Activated naive CD4-positive, alpha-beta T cell treated with anti-CD3 and anti-CD28 coated beads, Interleukin-2, amount 50 U/mL, for 16 hours (primary cell): ENCODE data around the gene TIMM50.
A peak's percentile ranks its signal among the peaks of the same experiment; 100 is the strongest.
"Not testable (repeated sequence)": the region's sequence is repeated elsewhere in the genome, so short reads cannot be mapped to it uniquely, and the experiment has no call there.

Source experiments
- DNase-seq: peaks from one replicate; pipeline ENCODE4 v3.0.0-alpha.2; 2020

TIMM50 gene

DNA sequence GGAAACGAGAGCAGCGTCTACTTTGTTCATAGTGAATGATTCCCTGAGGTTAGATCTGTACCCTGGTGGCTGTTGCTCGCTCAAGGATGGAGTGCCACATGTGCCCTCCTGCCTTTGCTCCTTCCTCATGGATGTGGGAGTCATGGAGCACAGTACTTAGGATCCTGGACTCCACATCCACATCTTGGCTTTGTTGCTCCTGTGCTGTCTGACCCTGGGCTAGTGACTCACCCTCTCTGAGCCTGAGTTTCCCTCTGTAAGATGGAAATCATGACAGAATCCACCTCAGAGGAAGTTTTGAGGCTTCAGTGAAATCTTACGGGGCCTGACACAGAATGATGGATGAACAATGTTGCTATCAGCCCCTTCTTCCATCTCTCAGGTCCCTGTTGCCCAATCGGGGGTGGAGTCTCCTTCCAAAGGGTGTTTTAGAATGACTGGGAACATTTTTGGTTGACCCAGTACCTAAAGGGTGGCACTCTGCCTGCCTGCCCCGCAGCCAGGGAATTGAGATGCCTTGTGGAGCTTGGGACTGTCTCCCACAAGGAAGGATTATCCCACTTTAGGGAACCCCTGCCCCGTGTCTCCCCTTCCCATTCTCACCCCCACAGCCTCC lies 9.8 kb upstream of the TIMM50 start:
- no peak for DNase-seq

- no peak for DNase-seq
Measured at GRCh38 chr19:39471756-39472536, 8.7 kb upstream of the TIMM50 start.

DNA sequence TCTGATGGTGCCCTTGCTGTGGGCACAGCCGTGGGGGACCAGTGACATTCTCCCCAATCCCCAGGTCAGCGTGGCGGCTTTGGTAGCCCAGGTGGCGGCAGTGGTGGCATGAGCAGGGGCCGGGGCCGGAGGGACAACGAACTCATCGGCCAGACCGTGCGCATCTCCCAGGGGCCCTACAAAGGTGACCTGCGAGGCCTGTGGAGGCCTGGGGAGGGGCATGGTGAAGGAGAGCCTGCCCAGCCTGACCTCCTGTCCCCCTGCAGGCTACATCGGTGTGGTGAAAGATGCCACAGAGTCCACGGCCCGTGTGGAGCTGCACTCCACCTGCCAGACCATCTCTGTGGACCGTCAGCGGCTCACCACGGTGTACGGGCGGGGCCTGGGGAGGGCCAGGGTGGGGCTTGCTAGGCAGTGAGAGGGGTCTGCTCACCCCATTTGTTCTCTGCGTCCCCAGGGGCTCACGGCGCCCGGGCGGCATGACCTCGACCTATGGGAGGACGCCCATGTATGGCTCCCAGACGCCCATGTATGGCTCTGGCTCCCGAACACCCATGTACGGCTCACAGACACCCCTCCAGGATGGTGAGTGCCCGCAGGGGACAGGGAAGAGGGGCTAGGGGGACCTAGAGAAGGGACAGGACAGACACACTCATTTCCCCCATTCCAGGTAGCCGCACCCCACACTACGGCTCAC lies 7.7 kb upstream of the TIMM50 start:
- no peak for DNase-seq

GRCh38 chr19:39473443-39473960 lies 7.1 kb upstream of the TIMM50 start:
- no peak for DNase-seq

DNA sequence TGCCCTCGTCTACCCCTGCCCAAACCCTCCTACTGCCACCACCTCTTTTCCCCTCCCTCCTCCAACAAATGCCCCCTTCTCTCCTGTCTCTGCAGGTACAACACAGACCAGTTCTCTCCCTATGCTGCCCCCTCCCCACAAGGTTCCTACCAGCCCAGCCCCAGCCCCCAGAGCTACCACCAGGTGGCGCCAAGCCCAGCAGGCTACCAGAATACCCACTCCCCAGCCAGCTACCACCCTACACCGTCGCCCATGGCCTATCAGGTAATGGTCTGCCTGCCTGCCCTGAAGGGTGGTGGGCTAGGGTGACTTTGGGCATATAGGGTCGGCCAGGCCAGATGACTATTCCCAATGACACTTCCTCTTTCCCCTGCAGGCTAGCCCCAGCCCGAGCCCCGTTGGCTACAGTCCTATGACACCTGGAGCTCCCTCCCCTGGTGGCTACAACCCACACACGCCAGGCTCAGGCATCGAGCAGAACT lies 6.5 kb upstream of the TIMM50 start:
- DNase-seq: peak; percentile 82

DNA sequence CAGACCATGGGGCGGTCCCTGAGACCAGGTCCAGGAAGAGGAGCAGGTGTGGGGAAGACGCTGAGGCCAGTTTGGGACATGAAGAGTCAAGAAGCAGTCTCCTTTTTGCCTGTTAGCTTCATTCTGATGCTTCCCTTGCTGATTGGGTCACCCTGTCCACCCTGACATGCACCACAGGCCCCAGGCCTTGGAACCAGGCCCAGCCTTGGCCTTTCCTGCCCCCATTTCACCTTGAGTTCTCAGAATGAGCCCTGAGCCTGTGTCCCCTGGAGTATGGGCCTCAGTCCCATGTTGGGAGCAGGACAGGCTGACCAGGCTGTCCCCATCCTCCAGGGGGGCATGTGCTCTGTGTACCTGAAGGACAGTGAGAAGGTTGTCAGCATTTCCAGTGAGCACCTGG lies 4.9 kb upstream of the TIMM50 start:
- DNase-seq: no peak

- DNase-seq: not testable (repeated sequence)
Measured at GRCh38 chr19:39479319-39479801, 1.3 kb upstream of the TIMM50 start.

GRCh38 chr19:39479916-39480315 lies 722 bp upstream of the TIMM50 start:
- no peak for DNase-seq

DNA sequence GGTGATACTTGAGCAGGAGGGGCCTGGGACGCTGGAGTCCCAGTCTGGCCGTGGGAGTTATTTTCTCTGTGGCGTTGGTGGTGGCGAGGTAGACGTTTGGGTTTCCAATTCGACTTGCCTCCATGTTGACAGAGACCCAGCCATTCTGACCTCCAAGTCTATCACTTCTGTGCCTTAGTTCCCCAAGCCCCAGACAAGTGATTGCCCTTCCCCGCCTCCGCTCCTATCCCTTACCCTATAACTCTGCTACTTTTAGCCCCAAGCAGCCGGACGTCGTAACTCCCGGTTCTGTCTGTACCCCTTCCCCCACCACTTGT lies 549 bp downstream of the TIMM50 start:
- DNase-seq: no peak

DNA sequence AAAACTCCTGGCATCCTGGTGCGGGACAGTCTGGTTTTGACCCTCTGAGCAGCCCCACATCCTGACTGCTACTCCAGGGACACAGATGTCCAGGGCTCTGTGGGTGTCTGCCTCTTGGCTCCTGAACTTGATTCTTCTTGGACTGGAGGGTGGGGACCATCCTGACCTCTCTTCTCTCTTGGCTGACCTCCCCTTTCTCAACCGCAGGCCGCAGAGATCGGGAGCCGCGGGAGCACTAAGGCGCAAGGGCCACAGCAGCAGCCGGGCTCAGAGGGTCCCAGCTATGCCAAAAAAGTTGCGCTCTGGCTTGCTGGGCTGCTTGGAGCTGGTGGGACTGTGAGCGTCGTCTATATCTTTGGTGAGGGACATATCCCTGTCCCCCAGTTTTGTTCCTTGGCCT lies 1.0 kb downstream of the TIMM50 start:
- DNase-seq: no peak

DNA sequence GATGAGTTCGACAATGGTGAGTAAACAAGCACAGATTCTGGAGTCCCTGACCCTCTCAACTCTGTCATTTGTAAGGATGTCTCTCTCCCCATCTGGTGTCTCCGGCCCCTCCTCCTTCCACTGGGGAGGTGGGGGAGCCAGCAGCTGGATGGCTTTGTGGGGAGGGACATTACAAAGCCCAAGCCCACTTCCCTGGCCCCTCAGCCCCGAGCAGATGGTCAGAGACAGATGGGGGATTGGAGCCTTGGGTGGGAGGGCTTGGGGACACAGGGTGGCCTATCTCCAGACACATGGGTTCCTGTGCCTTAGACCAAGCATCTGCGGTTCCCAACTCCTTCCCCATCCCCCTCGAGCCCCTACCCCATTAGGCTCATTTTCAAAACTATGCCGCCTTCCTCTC lies 2.5 kb downstream of the TIMM50 start:
- DNase-seq: no peak

- DNase-seq: no peak
Measured at GRCh38 chr19:39489756-39490155, 9.1 kb downstream of the TIMM50 start.

DNA sequence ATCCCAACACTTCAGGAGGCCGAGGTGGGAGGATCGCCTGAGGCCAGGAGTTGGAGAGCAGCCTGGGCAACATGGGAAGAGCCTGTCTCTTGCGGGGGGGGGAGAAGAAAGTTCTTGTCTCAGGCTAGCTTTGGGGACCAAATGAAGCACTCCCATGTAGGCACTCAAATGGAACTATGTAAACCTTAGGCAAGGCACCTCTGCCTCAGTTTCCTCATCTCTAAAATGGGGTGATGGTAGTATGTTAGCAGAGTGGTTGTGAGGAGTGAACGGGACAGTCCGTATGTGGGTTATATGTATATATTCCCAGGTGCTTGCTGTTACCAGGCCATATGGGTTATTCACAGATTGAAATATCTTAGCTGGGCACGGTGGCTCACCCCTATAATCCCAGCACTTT lies 11.6 kb downstream of the TIMM50 start:
- DNase-seq: no peak

- DNase-seq: no peak
Measured at GRCh38 chr19:39492788-39493187, 12.2 kb downstream of the TIMM50 start.

DNA sequence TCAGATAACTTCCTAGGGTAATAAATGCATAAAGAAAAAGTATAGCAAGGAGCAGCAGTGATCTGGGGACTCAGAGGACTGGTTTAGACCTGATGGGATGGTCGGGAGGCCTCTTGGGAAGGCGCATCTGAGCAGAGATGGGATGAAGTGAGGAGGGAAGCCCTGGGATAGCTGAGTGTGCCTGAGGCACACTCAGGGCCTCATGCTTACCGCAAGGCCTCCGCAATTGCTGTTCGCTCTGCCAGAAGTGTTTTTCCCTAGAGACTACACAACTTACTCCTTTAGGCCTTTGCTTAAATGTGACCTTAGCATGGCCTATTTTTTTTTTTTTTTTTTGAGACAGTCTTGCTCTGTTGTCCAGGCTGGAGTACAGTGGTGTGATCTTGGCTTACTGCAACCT lies 14.0 kb downstream of the TIMM50 start:
- no peak for DNase-seq

GRCh38 chr19:39496063-39496462 lies 15.4 kb downstream of the TIMM50 start:
- DNase-seq: no peak

DNA sequence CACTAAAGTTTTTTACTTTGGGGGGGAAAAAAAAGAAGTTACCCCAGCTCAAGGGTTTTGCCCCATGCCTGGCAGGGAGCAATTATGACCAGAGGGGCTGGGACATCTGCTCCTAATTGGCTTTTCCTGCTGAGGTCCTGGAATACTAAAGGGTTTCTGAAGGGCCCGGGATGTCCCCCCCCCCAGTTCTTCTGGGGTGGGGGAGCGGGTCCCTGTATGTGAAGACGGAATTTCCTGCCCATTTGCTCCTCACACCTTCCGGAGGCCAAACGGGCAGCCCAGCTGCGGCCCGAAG lies 17.0 kb downstream of the TIMM50 start:
- no peak for DNase-seq

GRCh38 chr19:39497996-39498797 lies 17.6 kb downstream of the TIMM50 start:
- DNase-seq: no peak

DNA sequence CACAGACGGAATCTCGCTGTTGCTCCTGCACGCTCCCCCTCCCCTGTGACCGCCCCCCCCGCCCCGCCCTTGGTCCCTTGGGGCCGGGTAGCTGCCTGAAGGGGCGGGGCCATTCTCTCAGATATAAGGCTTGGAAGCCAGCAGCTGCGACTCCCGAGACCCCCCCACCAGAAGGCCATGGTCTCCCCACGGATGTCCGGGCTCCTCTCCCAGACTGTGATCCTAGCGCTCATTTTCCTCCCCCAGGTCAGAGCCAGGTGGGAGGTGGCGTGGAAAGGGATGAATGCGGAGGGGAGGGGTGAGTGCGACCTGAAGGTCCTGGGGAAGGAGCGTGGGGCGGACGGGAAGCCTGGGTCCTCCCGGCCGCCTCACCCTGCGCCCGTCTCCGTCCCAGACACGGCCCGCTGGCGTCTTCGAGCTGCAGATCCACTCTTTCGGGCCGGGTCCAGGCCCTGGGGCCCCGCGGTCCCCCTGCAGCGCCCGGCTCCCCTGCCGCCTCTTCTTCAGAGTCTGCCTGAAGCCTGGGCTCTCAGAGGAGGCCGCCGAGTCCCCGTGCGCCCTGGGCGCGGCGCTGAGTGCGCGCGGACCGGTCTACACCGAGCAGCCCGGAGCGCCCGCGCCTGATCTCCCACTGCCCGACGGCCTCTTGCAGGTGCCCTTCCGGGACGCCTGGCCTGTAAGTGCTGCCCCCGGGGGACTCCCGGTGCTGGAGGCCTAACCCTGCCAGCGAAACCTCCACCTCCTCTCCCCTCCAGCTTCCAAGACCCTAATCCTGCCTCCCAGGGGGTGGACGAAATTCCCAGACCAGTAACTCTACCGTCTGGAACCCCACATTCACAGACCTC lies 18.4 kb downstream of the TIMM50 start, which contains the start of gene DLL3:
Gene DLL3, plus strand, starts transcription at position 150 of the 845 bp plus-strand sequence. Its CDS starts 28 bp downstream, at position 178.
- DNase-seq: peak; percentile 29

DNA sequence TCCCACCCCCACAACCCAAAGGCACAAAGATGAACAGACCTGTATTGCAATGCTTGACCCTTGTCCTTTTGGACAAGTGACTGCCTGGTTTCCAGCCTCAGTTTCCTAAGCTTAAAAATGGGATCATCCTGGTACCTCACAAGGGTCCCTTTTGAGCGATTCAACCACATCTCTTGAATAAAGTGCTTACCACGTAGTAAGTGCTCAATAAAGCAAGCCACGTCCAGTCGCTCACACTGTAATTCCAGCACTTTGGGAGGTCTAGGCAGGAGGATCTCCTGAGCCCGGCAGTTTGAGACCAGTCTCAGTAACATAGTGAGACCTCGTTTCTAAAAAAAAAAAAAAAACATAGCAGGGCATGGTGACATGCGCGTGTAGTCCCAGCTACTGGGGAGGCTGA lies 19.3 kb downstream of the TIMM50 start:
- DNase-seq: no peak

GRCh38 chr19:39500543-39500942 lies 19.9 kb downstream of the TIMM50 start:
- no peak for DNase-seq

- DNase-seq: no peak
Measured at GRCh38 chr19:39501340-39501739, 20.7 kb downstream of the TIMM50 start.
